Testis (tissue), 3 donors: ENCODE data around the gene DLGAP4. TPM values are rescaled to one million over a fixed set of nuclear protein-coding genes. Genes with fewer than 3 reads are reported as not detected.

Source experiments
- DNase-seq: peaks from one replicate; pipeline ENCODE4 v3.0.0-alpha.2; 2019
- H3K27ac ChIP-seq, 2 donors: fragments of 200-600 bp; sonication (generic); one replicate each; pipeline ENCODE4 v1.5.1; 2019
- H3K27me3 ChIP-seq: fragments of 200-600 bp; sonication (generic); one replicate; pipeline ENCODE4 v1.5.1; 2019
- H3K36me3 ChIP-seq: fragments of 200-600 bp; sonication (generic); one replicate; pipeline ENCODE4 v1.5.1; 2017; ENCODE audit warnings: low read depth; ENCODE audit errors: missing control alignments
- H3K4me1 ChIP-seq: fragments of 200-600 bp; sonication (generic); one replicate; pipeline ENCODE4 v1.5.1; 2019
- H3K4me3 ChIP-seq, 2 donors: fragments of 200-600 bp; sonication (generic); one replicate each; pipeline ENCODE4 v1.5.1; 2017 to 2019
- H3K9me3 ChIP-seq: fragments of 200-600 bp; sonication (generic); one replicate; pipeline ENCODE4 v1.5.1; 2017
- POLR2A ChIP-seq: fragments of 450-650 bp; IDR thresholded peaks from one replicate; pipeline ENCODE4 v1.6.1; 2017; ENCODE audit warnings: antibody characterized with exemption, mild to moderate bottlenecking, moderate library complexity
- WGBS, 2 donors: methylation state at CpG; one replicate each; pipeline ENCODE4 v1.1.5; 2018; 5-methylcytosine and 5-hydroxymethylcytosine counted together
- intact Hi-C: fragments of 100-400 bp; cut with DNase I; formaldehyde crosslinking; loops from one replicate; pipeline ENCODE4 v1.15.1; 2023; ENCODE audit warnings: low total_unique reads
- polyA plus RNA-seq: library from polyadenylated mRNA; stranded (reverse); fragments of 350-450 nt; fragmentation: Illumina TruSeq; extraction: RNeasy Lipid Tissue Mini Kit (QIAGEN cat#74804); gene quantifications from one replicate; pipeline ENCODE4 v1.2.3, GENCODE V29; 2014; ENCODE audit warnings: low read depth, low replicate concordance; ENCODE audit not compliant: insufficient read depth
- total RNA-seq, 2 donors: library from RNA; depleted of rRNA; stranded (reverse); fragments of >200 nt; gene quantifications; one replicate each; pipeline ENCODE4 v1.2.3, GENCODE V29; 2016
- TF ChIP-seq, protein P1 (sequence below), 3 experiments: fragments of 450-650 bp in 2 of 3; fragments of 200-600 bp in 1 of 3; sonication (generic) in 1 of 3; IDR thresholded peaks; one replicate each; pipeline ENCODE4 v1.5.1; 2016 to 2019; ENCODE audit warnings: antibody characterized with exemption in 3 of 3, mild to moderate bottlenecking in 2 of 3, moderate library complexity in 1 of 3

DLGAP4 gene
- total and polyA plus RNA-seq, 3 donors from 2014 or later = 69.1 to 110 (median 110) TPM

GRCh38 chr20:36275441-36276189 is 30.5 kb upstream of the DLGAP4 start:
- Histone ChIP-seq H3K36me3 (no peaks in the 10 kb centered on the region), H3K27ac (no peak overlapping the region), H3K4me1 (no peaks in the 10 kb centered on the region), H3K27me3 (no peaks in the 10 kb centered on the region), H3K9me3 (no peaks in the 10 kb centered on the region), H3K4me3 (no peak overlapping the region)
- DNase-seq = no peak
- 63 to 81% methylated on average over 10 to 12 of the region's 12 CpGs for WGBS, 2 donors
- TF ChIP-seq, protein P1, sequence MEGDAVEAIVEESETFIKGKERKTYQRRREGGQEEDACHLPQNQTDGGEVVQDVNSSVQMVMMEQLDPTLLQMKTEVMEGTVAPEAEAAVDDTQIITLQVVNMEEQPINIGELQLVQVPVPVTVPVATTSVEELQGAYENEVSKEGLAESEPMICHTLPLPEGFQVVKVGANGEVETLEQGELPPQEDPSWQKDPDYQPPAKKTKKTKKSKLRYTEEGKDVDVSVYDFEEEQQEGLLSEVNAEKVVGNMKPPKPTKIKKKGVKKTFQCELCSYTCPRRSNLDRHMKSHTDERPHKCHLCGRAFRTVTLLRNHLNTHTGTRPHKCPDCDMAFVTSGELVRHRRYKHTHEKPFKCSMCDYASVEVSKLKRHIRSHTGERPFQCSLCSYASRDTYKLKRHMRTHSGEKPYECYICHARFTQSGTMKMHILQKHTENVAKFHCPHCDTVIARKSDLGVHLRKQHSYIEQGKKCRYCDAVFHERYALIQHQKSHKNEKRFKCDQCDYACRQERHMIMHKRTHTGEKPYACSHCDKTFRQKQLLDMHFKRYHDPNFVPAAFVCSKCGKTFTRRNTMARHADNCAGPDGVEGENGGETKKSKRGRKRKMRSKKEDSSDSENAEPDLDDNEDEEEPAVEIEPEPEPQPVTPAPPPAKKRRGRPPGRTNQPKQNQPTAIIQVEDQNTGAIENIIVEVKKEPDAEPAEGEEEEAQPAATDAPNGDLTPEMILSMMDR (IDR thresholded peaks at IDR 0.05) = no peak
- no peak for TF ChIP-seq POLR2A
- intact Hi-C loops = no loop called here

- H3K36me3 ChIP-seq = no peaks in the 10 kb centered on the region
- H3K4me1 ChIP-seq = no peaks in the 10 kb centered on the region
- intact Hi-C loops = no loop called here
- no peak for DNase-seq
- no peaks in the 10 kb centered on the region for H3K27me3 ChIP-seq
- H3K27ac ChIP-seq = no peak overlapping the region
- no peaks in the 10 kb centered on the region for H3K9me3 ChIP-seq
- WGBS, 2 donors = 69 to 84% methylated on average over 9 of the region's 9 CpGs
- no peak overlapping the region for H3K4me3 ChIP-seq
- TF ChIP-seq, protein P1 (IDR thresholded peaks at IDR 0.05) = no peak
- TF ChIP-seq POLR2A = no peak
These were observed 28.6 kb upstream of the DLGAP4 start for GRCh38 chr20:36277546-36277945.

GRCh38 chr20:36279362-36279761 is 26.8 kb upstream of the DLGAP4 start:
- Histone ChIP-seq H3K9me3 (no peaks in the 10 kb centered on the region), H3K4me3 (no peak overlapping the region), H3K27ac (no peak overlapping the region), H3K4me1 (no peaks in the 10 kb centered on the region), H3K36me3 (no peaks in the 10 kb centered on the region), H3K27me3 (no peaks in the 10 kb centered on the region)
- TF ChIP-seq, protein P1 (IDR thresholded peaks at IDR 0.05) = no peak
- no peak for TF ChIP-seq POLR2A
- no peak for DNase-seq
- 67 to 70% methylated on average over 5 of the region's 5 CpGs for WGBS, 2 donors
- intact Hi-C loops = no loop called here

DNA sequence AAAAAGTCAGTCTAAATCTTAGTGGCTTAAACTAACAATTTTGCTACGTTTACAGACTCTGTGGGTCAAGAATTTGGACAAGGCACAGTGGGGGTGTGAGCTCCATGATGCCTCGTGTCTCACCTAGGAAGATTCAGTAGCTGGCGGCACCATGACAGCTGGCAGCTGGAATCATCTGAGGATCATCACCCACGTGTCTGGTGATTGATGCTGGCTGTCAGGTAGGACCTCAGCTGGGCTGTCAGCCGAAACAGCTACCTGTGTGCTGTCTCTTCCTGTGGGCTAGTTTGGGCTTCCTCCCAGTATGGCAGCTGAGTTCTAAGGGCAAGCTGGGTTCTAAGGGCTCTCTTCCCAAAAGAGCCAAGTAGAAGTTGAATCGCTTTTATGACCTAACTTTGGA is 26.4 kb upstream of the DLGAP4 start:
- H3K27ac ChIP-seq = no peak overlapping the region
- no peaks in the 10 kb centered on the region for H3K9me3 ChIP-seq
- no peak for DNase-seq
- H3K36me3 ChIP-seq = no peaks in the 10 kb centered on the region
- 76 to 78% methylated on average over 6 of the region's 6 CpGs for WGBS, 2 donors
- intact Hi-C loops = no loop called here
- H3K4me3 ChIP-seq = no peak overlapping the region
- H3K4me1 ChIP-seq = no peaks in the 10 kb centered on the region
- H3K27me3 ChIP-seq = no peaks in the 10 kb centered on the region
- TF ChIP-seq, protein P1 (IDR thresholded peaks at IDR 0.05) = no peak
- TF ChIP-seq POLR2A = no peak
